SJCRH30 (cell line): ENCODE data around the gene DROSHA. TPM values are rescaled to one million over a fixed set of nuclear protein-coding genes. Genes with fewer than 3 reads are reported as not detected.
"Not testable (repeated sequence)": the region's sequence is repeated elsewhere in the genome, so short reads cannot be mapped to it uniquely, and the experiment has no call there.

ENCODE experiments used
- DNase-seq, 2 experiments: peaks; one replicate each; pipeline ENCODE4 v3.0.0-alpha.2; 2015 to 2020
- H3K27ac ChIP-seq: fragments of 250-450 bp; sonication (Bioruptor Pico); 2 replicates; pipeline ENCODE4 v1.5.1; 2020; ENCODE audit warnings: mild to moderate bottlenecking, moderate library complexity
- H3K27me3 ChIP-seq: fragments of 250-450 bp; sonication (Bioruptor Pico); 2 replicates; pipeline ENCODE4 v1.5.1; 2020; ENCODE audit warnings: mild to moderate bottlenecking, moderate library complexity
- H3K36me3 ChIP-seq: fragments of 250-450 bp; sonication (Bioruptor Pico); 2 replicates; pipeline ENCODE4 v1.5.1; 2020; ENCODE audit warnings: mild to moderate bottlenecking, moderate library complexity
- H3K4me1 ChIP-seq: fragments of 250-450 bp; sonication (Bioruptor Pico); 2 replicates; pipeline ENCODE4 v1.5.1; 2020; ENCODE audit warnings: mild to moderate bottlenecking, moderate library complexity
- H3K4me3 ChIP-seq: fragments of 250-450 bp; sonication (Bioruptor Pico); 2 replicates; pipeline ENCODE4 v1.5.1; 2020; ENCODE audit warnings: mild to moderate bottlenecking, moderate library complexity
- H3K9me3 ChIP-seq: fragments of 250-450 bp; sonication (Bioruptor Pico); replicated peaks from 2 replicates; pipeline ENCODE4 v1.5.1; 2020; ENCODE audit warnings: mild to moderate bottlenecking, moderate library complexity
- total RNA-seq: library from RNA; depleted of rRNA; stranded (reverse); fragments of >200 nt; shearing (Covaris generic); gene quantifications from 2 replicates; pipeline ENCODE4 v1.2.3, GENCODE V29; 2014

DROSHA gene
- total RNA-seq, 1 experiment from 2014 or later, result 105 TPM

- Histone ChIP-seq H3K36me3 (peaks cover 25% of the 10 kb centered on the region), H3K27me3 (no peaks in the 10 kb centered on the region), H3K4me1 (peaks cover 43% of the 10 kb centered on the region), H3K27ac (peak overlapping the region; percentile 83), H3K9me3 (no peaks in the 10 kb centered on the region), H3K4me3 (no peak overlapping the region)
- peak in 1 of 2 experiments; percentile 35 for DNase-seq
These were observed 133.9 kb downstream of the DROSHA start for GRCh38 chr5:31397926-31398557.

- Histone ChIP-seq H3K27ac (peak overlapping the region; percentile 83), H3K4me3 (no peak overlapping the region), H3K9me3 (no peaks in the 10 kb centered on the region), H3K27me3 (no peaks in the 10 kb centered on the region), H3K36me3 (peaks cover 21% of the 10 kb centered on the region), H3K4me1 (peaks cover 43% of the 10 kb centered on the region)
- peak; percentile 71 to 89 for DNase-seq
These were observed 135.1 kb downstream of the DROSHA start for GRCh38 chr5:31396611-31397295.

GRCh38 chr5:31395450-31396045 is 136.3 kb downstream of the DROSHA start:
- H3K27me3 ChIP-seq, H3K9me3 ChIP-seq, H3K4me3 ChIP-seq: not testable (repeated sequence)
- Histone ChIP-seq H3K27ac (peak overlapping the region; percentile 83), H3K36me3 (peaks cover 10% of the 10 kb centered on the region; the same call in 1 of the 2 replicates), H3K4me1 (peaks cover 43% of the 10 kb centered on the region)
- DNase-seq, result peak; percentile 43 to 75

- Histone ChIP-seq H3K4me1 (peaks cover 37% of the 10 kb centered on the region), H3K36me3 (no peaks in the 10 kb centered on the region), H3K4me3 (no peak overlapping the region), H3K9me3 (0 out of 2 replicates have a peak, but pooled peaks cover 2% of the 10 kb centered on the region), H3K27ac (no peak overlapping the region), H3K27me3 (no peaks in the 10 kb centered on the region)
- no peak for DNase-seq
These were observed 138.8 kb downstream of the DROSHA start for GRCh38 chr5:31393126-31393525.

GRCh38 chr5:31392061-31392460 is 139.8 kb downstream of the DROSHA start:
- DNase-seq, result peak in 1 of 2 experiments; percentile 32
- Histone ChIP-seq H3K27ac (no peak overlapping the region), H3K4me1 (peaks cover 31% of the 10 kb centered on the region), H3K27me3 (no peaks in the 10 kb centered on the region), H3K36me3 (no peaks in the 10 kb centered on the region), H3K9me3 (0 out of 2 replicates have a peak, but pooled peaks cover 2% of the 10 kb centered on the region), H3K4me3 (no peak overlapping the region)

GRCh38 chr5:31390256-31390655 is 141.6 kb downstream of the DROSHA start:
- peaks cover 15% of the 10 kb centered on the region for H3K4me1 ChIP-seq
- H3K9me3 ChIP-seq, result 0 out of 2 replicates have a peak, but pooled peaks cover 2% of the 10 kb centered on the region
- no peak overlapping the region for H3K4me3 ChIP-seq
- H3K27me3 ChIP-seq, result no peaks in the 10 kb centered on the region
- H3K36me3 ChIP-seq, result no peaks in the 10 kb centered on the region
- DNase-seq, result no peak
- no peak overlapping the region for H3K27ac ChIP-seq

GRCh38 chr5:31385774-31386537 is 145.9 kb downstream of the DROSHA start:
- Histone ChIP-seq H3K27ac (no peak overlapping the region), H3K27me3 (no peaks in the 10 kb centered on the region), H3K4me1 (no peaks in the 10 kb centered on the region; the same call in 1 of the 2 replicates), H3K4me3 (no peak overlapping the region), H3K9me3 (no peaks in the 10 kb centered on the region), H3K36me3 (no peaks in the 10 kb centered on the region)
- DNase-seq, result no peak

GRCh38 chr5:31383734-31384133 is 148.2 kb downstream of the DROSHA start:
- H3K4me3 ChIP-seq, result no peak overlapping the region
- no peak overlapping the region for H3K27ac ChIP-seq
- no peaks in the 10 kb centered on the region; the same call in 1 of the 2 replicates for H3K4me1 ChIP-seq
- peak in 1 of 2 experiments; percentile 25 for DNase-seq
- H3K9me3 ChIP-seq, result no peaks in the 10 kb centered on the region
- H3K27me3 ChIP-seq, result no peaks in the 10 kb centered on the region
- H3K36me3 ChIP-seq, result no peaks in the 10 kb centered on the region

GRCh38 chr5:31382051-31382878 is 149.6 kb downstream of the DROSHA start:
- no peaks in the 10 kb centered on the region for H3K9me3 ChIP-seq
- no peaks in the 10 kb centered on the region; the same call in 1 of the 2 replicates for H3K4me1 ChIP-seq
- no peak overlapping the region for H3K4me3 ChIP-seq
- H3K27me3 ChIP-seq, result no peaks in the 10 kb centered on the region
- DNase-seq, result peak in 1 of 2 experiments; percentile 54
- H3K27ac ChIP-seq, result no peak overlapping the region
- no peaks in the 10 kb centered on the region for H3K36me3 ChIP-seq

GRCh38 chr5:31381299-31381698 is 150.6 kb downstream of the DROSHA start:
- Histone ChIP-seq H3K27me3 (no peaks in the 10 kb centered on the region), H3K4me3 (no peak overlapping the region), H3K4me1 (no peaks in the 10 kb centered on the region; the same call in 1 of the 2 replicates), H3K36me3 (no peaks in the 10 kb centered on the region), H3K9me3 (no peaks in the 10 kb centered on the region), H3K27ac (no peak overlapping the region)
- DNase-seq, result no peak

- no peak overlapping the region for H3K4me3 ChIP-seq
- no peak for DNase-seq
- H3K27me3 ChIP-seq, result no peaks in the 10 kb centered on the region
- H3K9me3 ChIP-seq, result no peaks in the 10 kb centered on the region
- no peaks in the 10 kb centered on the region; the same call in 1 of the 2 replicates for H3K4me1 ChIP-seq
- H3K36me3 ChIP-seq, result no peaks in the 10 kb centered on the region
- no peak overlapping the region for H3K27ac ChIP-seq
These were observed 151.8 kb downstream of the DROSHA start for GRCh38 chr5:31380049-31380448.

- Histone ChIP-seq H3K9me3 (no peaks in the 10 kb centered on the region), H3K36me3 (no peaks in the 10 kb centered on the region), H3K4me1 (no peaks in the 10 kb centered on the region; the same call in 1 of the 2 replicates), H3K27ac (no peak overlapping the region), H3K4me3 (no peak overlapping the region), H3K27me3 (no peaks in the 10 kb centered on the region)
- no peak for DNase-seq
These were observed 153.1 kb downstream of the DROSHA start for GRCh38 chr5:31378838-31379237.

- no peaks in the 10 kb centered on the region; the same call in 1 of the 2 replicates for H3K4me1 ChIP-seq
- no peaks in the 10 kb centered on the region for H3K27me3 ChIP-seq
- no peaks in the 10 kb centered on the region for H3K36me3 ChIP-seq
- no peak overlapping the region for H3K4me3 ChIP-seq
- no peaks in the 10 kb centered on the region for H3K9me3 ChIP-seq
- DNase-seq, result no peak
- H3K27ac ChIP-seq, result no peak overlapping the region
These were observed 153.8 kb downstream of the DROSHA start for GRCh38 chr5:31378136-31378535.
